SW 1271 (cell line): Measurements from ENCODE around the gene ABLIM2.

Experiments used
- DNase-seq, 2 experiments: peaks; one replicate each; lab custom pipeline; 2025; lab: John Stamatoyannopoulos, UW

Gene ABLIM2

DNA sequence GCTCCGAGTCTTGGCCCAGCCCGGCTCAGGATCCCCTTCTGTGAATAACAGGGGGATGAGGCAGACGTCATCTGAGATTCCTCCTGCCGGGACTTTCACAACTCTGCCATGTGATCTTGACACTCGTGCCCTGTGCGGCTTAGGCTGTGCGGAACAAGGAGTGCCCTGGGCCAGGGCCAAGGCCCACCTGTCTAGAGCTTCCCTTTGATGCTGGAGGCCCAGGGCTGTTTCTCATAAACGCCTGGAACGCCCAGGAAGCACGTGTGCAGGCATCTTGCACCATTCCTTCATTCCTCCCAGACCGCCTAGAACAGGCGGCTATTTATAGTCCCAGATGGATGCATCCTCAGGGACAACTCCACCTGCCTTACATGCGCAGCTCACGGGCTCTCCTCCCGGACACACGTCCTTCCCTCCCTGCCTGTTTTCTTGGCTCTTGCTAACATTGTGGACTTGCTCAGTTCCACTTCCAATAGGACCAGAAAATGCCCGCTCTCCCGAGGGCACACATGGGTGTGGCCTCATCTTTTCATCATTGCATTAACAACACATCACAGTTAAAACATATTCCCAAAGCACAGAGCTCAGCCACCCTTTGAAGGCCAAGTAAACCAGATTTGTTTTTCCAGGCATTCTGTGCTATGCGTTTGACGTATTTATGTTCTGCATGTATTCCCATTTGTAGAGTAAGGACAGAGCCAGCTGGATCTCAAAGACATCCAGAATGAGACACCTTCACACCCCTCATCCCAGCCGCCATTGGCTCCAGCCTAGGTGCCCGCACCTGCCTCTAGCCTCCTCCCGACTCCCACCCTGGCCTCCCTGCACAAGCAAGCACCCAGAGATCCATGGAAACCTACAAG, 57.2 kb downstream of the ABLIM2 start:
- DNase-seq: no peak

DNA sequence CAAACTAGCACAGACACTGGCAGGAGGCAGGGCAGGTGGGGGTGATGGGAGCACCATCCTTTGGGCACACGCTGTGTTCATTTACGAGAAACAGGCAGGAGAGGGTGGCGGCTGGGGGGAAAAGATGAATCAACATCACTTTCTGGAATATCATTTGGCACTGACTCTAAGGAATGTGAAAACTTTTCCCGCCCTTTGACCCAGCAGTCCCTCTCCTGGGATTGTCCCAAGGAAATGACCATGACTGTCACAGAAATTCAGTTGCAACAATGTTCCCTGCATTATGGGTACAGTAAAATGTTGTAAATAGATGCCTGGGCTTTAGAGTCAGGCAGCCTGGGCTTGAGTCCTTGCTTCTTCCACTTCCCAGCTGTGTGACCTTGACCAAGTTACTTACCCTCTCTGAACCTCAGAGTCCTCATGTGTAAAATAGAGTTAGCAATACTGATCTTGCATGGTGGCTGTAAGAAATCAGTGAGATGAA, 58.6 kb downstream of the ABLIM2 start:
- DNase-seq: no peak

DNA sequence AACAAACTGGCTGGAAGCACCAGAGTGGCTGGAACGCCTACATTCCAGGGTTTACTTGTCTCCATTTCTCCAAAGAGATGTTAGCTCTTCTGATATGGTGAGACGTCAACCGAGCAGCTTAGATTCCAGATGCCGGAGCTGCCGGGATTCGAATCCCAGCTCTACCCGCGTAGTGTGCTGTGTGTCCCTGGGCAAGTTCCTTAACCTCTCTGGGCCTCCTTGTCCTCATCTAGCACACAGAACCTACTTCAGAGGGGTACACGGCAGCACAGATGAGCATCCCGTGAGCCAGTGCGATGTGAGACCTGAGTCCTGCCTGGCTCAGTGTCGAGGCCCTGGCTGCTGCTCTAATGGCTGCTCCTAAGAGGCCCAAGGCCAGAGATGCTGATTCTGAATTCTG, 60.1 kb downstream of the ABLIM2 start:
- no peak for DNase-seq

DNA sequence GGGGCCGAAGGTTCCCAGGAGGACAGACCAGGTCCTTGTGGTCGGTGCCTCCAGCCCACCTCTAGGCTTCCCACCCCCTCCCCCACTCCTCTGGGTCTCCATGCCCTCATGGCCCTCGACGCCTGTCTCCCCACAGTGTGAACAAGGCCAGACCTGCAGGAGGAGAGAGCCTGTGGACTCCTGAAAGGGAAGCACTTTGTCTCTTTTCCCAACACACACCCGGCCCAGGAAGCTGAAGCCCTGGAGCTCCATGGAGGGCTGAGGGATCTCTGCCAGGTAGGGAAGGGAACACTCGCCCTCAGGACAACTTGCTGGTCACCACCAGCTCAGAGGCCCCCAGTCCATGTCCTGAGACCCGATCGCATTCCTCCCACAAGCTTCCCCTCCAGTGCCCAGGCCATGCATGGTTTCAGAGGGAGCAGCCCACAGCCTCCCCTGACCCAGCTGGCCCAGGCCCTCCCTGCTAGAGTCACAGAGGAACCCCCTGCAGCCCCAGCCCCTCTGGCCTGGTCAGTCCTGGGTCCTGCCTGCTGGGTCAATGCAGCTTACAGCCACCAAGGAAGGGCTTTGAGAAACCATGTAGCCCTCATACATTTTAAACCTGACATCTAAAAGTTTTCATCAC, 60.8 kb downstream of the ABLIM2 start:
- DNase-seq: no peak

DNA sequence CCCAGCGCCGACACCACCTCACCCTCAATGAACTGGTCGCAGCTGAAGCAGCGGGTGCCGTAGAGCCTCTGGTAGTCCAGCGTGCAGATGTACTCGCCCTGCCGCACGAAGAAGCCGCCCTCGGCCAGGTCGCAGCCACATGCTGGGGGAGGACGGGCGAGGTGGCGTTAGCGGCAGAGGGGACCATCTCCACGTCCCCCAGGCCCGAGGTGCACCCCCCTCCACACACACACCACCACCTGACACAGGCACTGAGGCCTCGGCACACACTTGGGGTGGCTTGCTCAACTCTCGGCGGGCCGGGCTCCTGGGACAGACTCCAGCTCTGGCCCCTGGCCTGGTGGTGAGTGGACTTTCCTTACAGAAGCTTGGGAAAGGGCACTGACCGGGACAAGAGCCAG, 61.5 kb downstream of the ABLIM2 start:
- DNase-seq: no peak

DNA sequence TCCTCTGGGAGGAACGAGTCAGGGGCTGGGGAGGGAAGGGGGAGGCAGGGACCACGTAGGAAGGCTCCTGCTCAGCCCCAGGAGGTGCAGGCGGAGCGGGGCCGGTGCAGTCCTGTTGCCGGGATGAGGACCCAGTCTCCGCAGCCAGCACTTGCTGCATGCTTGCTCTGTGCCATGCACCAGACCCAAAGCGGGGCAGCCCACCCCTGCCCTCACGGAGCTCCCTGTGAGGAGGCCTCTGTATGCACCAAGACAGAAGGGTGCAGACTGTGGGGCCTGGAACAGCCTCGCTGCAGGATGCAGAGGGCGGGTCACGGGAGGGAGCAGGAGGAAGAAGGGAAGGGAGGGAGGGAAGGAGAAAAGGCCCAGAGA, 61.9 kb downstream of the ABLIM2 start:
- no peak for DNase-seq

DNA sequence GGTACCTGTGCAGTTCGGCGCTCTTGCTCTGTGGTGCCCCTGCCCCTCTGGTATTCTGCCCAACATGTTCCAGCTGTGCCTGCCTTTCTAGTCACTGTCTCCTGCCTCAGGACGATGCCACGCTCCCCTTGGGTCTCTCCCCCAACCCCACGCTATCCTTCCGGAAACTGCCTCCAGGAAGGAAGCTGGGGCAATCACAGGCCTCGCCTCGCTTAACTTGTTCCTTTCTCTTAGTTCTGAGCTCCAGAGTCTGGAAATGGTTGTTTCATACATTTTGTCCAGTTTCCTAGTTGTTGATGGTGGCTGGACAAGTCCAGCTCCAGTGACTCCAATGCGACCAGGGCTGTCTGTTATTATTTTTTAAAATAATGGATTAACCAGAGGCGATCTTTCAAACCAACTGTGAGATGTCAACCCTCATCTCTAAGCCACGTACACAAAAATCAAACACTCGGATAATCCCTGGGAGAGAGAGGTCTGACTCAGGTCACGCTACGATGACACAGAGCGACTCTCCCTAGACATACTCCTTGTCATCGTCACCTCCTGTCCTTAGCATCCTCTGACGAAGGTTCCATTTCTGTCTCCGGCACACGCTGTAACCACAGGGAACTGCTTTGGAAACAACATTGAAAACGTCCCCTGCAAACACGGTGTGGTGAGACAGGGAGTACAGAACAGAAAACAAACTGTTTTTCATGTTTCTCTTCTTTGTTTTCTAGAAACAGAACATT, 62.5 kb downstream of the ABLIM2 start:
- DNase-seq: no peak

DNA sequence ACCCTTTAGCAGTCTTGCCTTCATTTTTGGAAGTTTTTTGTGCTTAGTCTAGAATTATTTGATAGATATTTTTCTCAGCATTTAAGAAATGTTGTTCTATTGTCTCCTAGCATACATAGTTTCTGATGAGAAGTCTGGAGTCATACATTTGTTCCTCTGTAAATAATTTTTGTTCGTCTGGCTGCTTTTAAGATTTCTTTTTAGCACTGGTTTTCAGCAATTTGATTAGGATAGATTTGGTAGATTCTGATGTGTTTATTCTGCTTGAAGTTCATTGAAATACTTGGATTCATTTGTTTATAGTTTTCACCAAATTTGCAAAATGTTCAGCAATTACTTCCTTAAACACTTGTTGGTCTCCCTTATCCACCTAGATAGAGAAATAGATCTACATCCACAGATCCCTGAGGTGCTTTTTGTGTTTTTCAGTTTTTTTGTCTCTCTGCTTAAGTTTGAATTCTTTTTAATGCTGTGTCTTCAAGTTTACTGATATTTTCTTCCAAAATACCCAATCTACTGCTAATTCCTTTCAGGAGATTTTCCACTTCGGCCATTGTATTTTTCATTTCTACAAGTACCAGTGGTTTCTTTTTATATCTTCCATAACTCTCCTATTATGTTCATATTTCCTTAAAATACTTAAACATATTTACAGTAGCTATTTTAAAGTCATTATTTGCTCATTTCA, 64.9 kb downstream of the ABLIM2 start:
- peak in 1 of 2 experiments; percentile 12 for DNase-seq

DNA sequence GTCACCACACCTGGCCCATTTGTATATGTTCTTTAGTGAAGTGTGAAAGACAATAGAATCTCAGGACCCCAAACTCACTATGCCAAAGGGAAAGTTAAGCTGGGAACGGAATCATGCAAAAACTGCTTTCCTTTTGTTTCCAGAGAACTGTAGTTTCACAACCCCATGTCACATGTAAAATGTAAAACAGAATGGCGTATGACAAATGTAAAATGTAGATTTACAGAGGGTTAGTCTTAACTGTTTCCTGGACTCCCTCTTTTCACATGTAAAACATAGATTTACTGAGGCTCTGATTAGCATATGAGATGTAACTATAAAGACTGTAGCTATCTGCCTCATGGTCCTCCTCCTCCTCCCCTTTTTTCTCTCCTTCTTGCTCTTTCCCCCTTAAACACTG, 66.3 kb downstream of the ABLIM2 start:
- DNase-seq: no peak

DNA sequence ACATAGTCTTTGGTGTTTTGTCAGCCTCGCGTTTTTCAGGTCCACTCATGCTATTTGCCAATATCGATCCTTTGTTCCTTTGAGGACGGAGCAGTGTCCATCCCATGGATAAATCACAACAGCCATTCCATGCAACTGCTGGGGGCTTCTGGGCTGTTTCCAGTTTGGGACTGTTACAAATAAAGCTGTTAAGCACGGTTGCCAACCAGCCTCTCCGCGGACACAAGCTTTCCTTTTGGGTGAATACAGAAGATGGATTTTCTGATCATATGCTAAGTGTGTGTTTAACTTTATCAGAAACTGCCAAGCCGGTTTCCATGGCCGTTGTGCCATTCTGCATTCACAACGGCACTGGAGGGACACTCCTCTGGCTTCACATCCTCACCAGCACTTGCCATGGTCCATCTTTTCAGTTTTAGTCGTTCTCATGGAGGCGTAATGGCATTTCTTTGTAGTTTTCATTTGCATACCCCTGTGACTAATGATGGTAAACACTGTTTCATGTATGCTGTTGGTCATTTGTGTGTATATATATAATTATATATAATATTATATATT, 67.8 kb downstream of the ABLIM2 start:
- DNase-seq: no peak

DNA sequence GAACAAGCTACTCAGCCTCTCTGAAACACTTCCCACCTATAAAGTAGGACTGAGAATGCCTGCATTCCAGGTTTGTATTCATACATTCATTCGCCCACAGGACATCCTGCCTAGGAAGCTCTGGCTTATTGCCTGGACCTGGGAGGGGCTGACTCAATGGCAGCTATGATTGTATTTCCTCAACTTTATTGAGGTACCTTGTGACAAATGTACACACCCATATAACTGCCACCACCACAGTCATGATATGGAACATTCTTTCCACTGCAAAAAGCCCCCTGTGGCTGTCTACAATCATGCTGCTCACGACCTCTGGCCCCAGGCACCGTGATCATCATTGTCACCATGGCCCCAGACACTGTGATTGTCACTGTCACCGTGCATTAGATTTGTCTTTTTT, 68.3 kb downstream of the ABLIM2 start:
- DNase-seq: peak; percentile 20 to 34

DNA sequence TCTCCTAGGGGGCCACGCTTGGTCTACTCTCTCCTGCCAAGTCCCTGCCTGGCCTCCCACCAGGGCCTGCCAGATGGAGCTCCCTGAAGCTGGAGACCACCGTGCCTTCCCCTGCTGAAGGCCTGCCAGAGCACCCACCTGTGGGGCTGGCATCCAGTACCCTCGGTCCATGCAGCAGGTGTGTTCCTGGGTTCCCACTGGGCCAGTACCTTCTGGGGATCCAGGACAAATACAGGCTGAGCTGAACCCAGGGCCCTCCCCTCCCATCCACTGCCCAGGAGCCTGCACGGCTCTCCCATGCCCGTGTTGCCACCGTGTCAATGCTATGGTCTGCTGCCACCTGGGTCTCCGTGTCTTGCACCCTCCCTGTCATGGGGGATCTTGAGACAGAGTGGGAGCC, 68.8 kb downstream of the ABLIM2 start:
- no peak for DNase-seq

DNA sequence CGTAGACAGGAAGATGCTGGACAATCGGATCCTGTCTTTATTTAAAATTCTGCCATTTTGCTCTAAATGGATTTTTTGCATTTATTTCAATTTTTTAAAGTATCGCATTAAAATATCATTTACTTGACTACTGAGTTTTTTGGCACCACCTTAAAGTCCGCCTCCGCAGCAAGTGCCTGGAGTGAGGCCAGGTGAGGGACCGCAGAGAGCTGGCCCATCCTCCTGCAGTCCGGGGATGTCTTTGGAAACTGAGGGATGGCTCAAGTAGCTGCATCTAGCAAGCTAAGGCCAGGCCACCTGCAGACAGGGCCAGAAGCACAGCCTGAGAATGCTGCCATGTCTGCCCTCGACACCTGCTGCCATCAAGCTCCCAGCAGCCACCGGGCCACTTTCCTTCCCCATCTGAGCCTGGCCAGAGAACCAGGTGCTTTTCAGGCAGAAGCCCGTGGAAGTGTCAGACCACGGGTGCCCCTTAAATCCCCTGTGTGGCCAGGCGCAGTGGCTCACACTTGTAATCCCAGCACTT, 69.6 kb downstream of the ABLIM2 start:
- DNase-seq: no peak

DNA sequence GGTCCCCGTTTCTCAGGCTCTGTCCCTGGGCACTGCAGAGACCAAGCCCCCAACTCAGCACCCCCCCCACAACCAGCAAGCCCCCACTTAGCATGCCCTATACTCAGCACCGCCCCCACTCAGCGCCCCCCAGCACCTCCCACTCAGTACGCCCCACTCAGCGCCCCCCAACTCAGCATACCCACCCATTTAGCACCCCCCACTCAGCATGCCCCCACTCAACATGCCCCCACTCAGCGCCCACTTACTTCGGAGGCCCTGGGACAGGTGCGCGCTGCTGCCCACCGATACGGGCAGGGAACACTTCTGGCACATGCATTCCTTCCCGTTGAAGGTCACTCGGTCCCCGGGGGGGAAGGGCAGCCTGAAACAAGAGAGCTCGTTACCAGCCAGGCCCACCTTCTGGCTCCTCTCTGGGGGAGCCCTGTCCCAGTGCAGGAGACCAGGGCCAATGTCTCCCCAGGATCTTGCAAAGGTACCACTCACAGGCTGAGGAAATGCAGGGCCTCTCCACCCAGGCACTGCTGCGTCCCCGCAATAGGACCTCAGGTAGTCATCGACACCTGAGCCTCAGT, 70.6 kb downstream of the ABLIM2 start:
- DNase-seq: no peak

DNA sequence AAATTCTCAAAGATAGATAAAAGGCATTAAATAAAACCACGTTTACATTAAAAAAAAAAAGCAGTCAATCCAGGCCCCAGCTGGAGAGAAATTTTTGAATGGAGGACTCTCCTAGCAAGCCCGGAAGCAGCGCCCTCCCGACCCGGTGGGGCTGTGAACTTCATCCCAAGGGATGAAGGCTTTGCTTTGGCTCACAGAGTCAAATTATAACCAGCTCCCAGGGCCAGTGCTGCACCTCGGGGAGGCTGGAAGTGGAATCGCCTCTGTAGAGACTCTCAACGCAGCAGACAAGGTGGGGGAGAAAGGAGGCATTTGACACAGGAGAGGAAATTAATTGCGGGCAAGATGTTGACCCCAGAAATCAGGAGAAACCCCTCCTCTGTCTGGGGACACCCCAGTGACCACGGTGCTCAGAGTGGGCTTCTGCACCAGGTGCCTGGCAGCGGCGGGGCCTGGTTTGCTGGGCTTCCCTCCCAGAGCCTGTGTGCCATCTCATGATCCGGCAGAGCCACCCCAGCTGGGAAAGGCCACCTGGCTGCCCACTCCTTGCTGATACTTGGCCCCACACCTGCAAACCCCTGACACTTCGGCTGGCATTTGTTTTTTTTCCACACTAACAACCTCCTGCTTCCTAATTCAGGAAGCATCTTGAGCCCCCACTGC, 71.7 kb downstream of the ABLIM2 start:
- DNase-seq: no peak

DNA sequence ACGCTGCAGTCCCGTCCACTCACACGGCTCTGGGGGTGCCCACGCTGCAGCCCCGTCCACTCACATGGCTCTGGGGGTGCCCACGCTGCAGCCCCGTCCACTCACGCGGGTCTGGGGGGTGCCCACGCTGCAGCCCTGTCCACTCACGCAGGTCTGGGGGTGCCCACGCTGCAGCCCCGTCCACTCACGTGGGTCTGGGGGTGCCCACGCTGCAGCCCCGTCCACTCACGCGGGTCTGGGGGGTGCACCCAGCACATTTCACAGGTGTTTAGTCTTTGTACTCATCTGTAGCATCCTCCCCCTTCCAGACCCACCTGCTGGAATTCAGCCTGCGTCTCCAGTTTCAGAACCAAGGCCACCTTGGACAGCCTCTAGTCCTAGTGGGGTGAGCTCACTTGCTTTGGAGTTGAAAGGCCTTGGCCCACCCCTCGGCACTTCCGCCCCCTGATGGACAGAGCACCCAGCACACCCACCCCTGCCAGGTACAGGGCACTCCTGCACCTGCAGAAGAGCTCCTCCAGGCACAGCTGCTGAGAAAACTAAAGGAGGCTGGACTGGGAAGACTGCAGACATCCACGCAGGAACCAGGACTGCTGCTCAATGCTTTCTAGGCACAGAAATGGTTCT, 73.0 kb downstream of the ABLIM2 start:
- DNase-seq: no peak

DNA sequence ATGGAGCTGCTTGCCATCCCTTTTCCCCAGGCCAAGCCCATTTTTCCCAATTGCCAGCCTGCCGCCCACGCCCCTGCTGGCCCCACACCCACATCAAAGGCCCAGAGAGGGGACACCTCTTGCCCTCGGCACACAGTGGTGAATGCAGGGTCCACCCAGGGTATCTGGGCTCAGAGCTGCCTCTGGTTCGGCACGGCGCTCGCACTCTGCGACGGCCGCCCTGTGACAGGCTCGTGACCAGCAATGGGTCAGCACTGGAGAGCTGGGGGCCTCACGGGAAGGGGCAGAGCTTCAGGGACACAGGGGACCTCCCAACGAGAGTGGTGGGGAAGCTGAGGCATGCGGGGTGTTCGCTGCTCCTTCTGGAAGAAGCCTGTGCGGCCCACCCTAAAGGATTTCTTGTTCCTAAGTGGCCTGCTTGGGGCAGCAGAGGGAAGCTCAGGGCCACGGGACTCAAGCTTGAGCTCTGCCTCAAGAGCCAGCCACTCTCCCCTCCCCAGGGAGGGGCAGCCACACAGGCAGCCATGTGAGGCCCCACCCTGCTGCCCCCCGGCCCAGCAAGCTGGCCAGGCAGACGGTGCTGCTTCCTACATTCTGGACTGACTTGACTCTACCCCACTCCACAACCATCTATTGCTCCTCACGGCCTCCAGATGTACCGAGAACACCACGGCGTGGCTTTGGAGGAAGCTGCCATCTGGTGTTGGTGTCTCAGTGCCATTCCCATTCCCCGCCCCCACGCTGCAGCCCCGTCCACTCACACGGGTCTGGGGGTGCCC, 73.7 kb downstream of the ABLIM2 start:
- no peak for DNase-seq

DNA sequence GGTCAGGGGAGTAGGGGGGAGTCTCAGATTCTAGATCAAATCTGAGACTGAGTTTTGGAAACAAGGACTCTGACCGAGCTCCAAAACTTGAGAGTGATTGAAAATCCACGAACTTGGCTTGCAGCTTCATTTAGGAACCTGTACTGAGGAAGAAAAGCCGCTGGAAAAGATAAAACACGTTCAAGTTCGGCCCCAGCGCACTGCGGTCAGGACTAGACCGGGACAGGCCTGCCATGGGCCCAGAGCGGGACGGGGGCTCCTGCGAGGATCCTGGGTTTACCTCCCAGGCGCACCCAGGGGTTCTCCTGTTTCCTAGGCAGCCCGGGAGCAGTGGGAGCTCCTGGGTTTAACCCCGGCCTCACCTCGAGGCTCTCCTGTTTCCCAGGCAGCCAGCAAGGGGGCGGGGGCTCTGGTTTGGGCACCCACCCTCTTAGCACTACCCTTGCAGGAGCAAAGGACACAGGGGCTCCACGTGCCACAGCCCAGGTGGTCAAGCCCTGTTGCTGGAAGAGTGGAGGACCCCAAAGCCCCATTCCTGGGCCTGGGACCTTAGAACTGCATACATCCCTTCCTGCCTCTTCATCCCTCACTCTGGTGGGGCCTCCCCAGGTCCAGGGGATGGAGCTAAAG, 74.5 kb downstream of the ABLIM2 start:
- no peak for DNase-seq
